Prostate gland (tissue), 2 donors: Measurements from ENCODE around the gene THBS4. TPM values are rescaled to one million over a fixed set of nuclear protein-coding genes. Genes with fewer than 3 reads are reported as not detected.

ENCODE experiments used
- DNase-seq: peaks from one replicate; pipeline ENCODE4 v3.0.0-alpha.2; 2019; ENCODE audit warnings: low spot score
- H3K27ac ChIP-seq, 2 donors: fragments of 200-600 bp; sonication (generic); 2 replicates each; pipeline ENCODE4 v1.5.1; 2017 to 2019
- H3K27me3 ChIP-seq: fragments of 200-600 bp; sonication (generic); replicated peaks from 2 replicates; pipeline ENCODE4 v1.5.1; 2019; ENCODE audit not compliant: insufficient read depth
- H3K36me3 ChIP-seq, 2 donors: fragments of 200-600 bp; sonication (generic); 1 replicate in 1 of 2; 2 replicates in 1 of 2; pipeline versions ENCODE4 v1.5.1 to v1.8.1; 2017 to 2019
- H3K4me1 ChIP-seq: fragments of 200-600 bp; sonication (generic); replicated peaks from 2 replicates; pipeline ENCODE4 v1.5.1; 2019
- H3K4me3 ChIP-seq, 2 donors: fragments of 200-600 bp; sonication (generic); 2 replicates each; pipeline ENCODE4 v1.5.1; 2017 to 2019
- H3K9me3 ChIP-seq: fragments of 200-600 bp; sonication (generic); 2 replicates; pipeline ENCODE4 v1.5.1; 2017
- CTCF ChIP-seq, 4 experiments: fragments of 200-600 bp in 2 of 4; fragments of 450-650 bp in 2 of 4; sonication (generic) in 2 of 4; IDR thresholded peaks; 1 replicate in 3 of 4; 2 replicates in 1 of 4; pipeline ENCODE4 v1.5.1; 2016 to 2019; ENCODE audit warnings: antibody characterized with exemption in 4 of 4, mild to moderate bottlenecking in 2 of 4, moderate library complexity in 2 of 4
- POLR2A ChIP-seq: fragments of 450-650 bp; IDR thresholded peaks from one replicate; pipeline ENCODE4 v1.6.1; 2016; ENCODE audit warnings: antibody characterized with exemption, mild to moderate bottlenecking
- POLR2AphosphoS5 ChIP-seq: sonication (generic); formaldehyde crosslinking; IDR thresholded peaks from one replicate; pipeline ENCODE4 v1.6.1; 2017; ENCODE audit warnings: antibody characterized with exemption
- WGBS: methylation state at CpG from one replicate; pipeline ENCODE4 v1.1.5; 2018; 5-methylcytosine and 5-hydroxymethylcytosine counted together
- intact Hi-C: fragments of 100-400 bp; cut with DNase I; formaldehyde crosslinking; loops from one replicate; pipeline ENCODE4 v1.14.2; 2022
- total RNA-seq, 2 donors: library from RNA; depleted of rRNA; stranded (reverse); fragments of >200 nt; gene quantifications; one replicate each; pipeline ENCODE4 v1.1.0, GENCODE V29; 2016

The THBS4 gene
- total RNA-seq, 2 donors from 2014 or later, result 3.9 to 21.5 TPM

- Histone ChIP-seq H3K4me3 (no peak overlapping the region), H3K4me1 (no peaks in the 10 kb centered on the region), H3K27me3 (no peaks in the 10 kb centered on the region), H3K9me3 (no peaks in the 10 kb centered on the region), H3K36me3 (no peaks in the 10 kb centered on the region), H3K27ac (no peak overlapping the region)
- TF ChIP-seq POLR2AphosphoS5, result no peak
- TF ChIP-seq POLR2A, result no peak
- no peak for TF ChIP-seq CTCF (IDR thresholded peaks at IDR 0.05)
- DNase-seq, result no peak
- intact Hi-C loops, result no loop called here
- 86% methylated on average over 11 of the region's 11 CpGs for WGBS
Measured at GRCh38 chr5:80125022-80125961, 90.1 kb downstream of the THBS4 start.

- Histone ChIP-seq H3K27me3 (no peaks in the 10 kb centered on the region), H3K36me3 (no peaks in the 10 kb centered on the region), H3K4me3 (no peak overlapping the region), H3K4me1 (no peaks in the 10 kb centered on the region), H3K27ac (no peak overlapping the region), H3K9me3 (no peaks in the 10 kb centered on the region)
- intact Hi-C loops, result no loop called here
- WGBS, result 45% methylated on average over 4 of the region's 4 CpGs
- no peak for DNase-seq
- TF ChIP-seq CTCF (IDR thresholded peaks at IDR 0.05) (no peak), POLR2A (no peak), POLR2AphosphoS5 (no peak)
Measured at GRCh38 chr5:80125962-80126480, 90.9 kb downstream of the THBS4 start.

GRCh38 chr5:80127116-80127552, 92.0 kb downstream of the THBS4 start:
- H3K36me3 ChIP-seq, result no peaks in the 10 kb centered on the region
- H3K27ac ChIP-seq, result no peak overlapping the region
- no peak for DNase-seq
- TF ChIP-seq POLR2A (no peak), CTCF (IDR thresholded peaks at IDR 0.05) (no peak), POLR2AphosphoS5 (no peak)
- H3K4me1 ChIP-seq, result no peaks in the 10 kb centered on the region
- no peak overlapping the region for H3K4me3 ChIP-seq
- H3K9me3 ChIP-seq, result no peaks in the 10 kb centered on the region
- no peaks in the 10 kb centered on the region for H3K27me3 ChIP-seq
- intact Hi-C loops, result no loop called here
- WGBS, result 83% methylated on average over 4 of the region's 4 CpGs

GRCh38 chr5:80128141-80128540, 93.0 kb downstream of the THBS4 start:
- intact Hi-C loops, result no loop called here
- no peak for DNase-seq
- WGBS, result 31% methylated on average over 2 of the region's 2 CpGs

More at GRCh38 chr5:80128141-80128540, 93.0 kb downstream of the THBS4 start:
- Histone ChIP-seq H3K4me1 (no peaks in the 10 kb centered on the region), H3K9me3 (no peaks in the 10 kb centered on the region), H3K27me3 (no peaks in the 10 kb centered on the region), H3K27ac (no peak overlapping the region), H3K36me3 (no peaks in the 10 kb centered on the region), H3K4me3 (no peak overlapping the region)
- TF ChIP-seq POLR2AphosphoS5 (no peak), CTCF (IDR thresholded peaks at IDR 0.05) (no peak), POLR2A (no peak)
